DOHH2 (cell line): ENCODE data around the gene GTF2A1.

Source experiments
- H3F3A ChIP-seq: fragments of 200-600 bp; sonication (generic), shearing (Covaris generic); 2 replicates; pipeline ENCODE4 v1.6.0; 2016; ENCODE audit warnings: antibody characterized with exemption, mild to moderate bottlenecking; ENCODE audit not compliant: control insufficient read depth, insufficient read depth
- H3K27ac ChIP-seq: fragments of 200-600 bp; sonication (generic); 2 replicates; pipeline ENCODE4 v1.5.1; 2014; ENCODE audit warnings: low read depth, mild to moderate bottlenecking, low read length, moderate library complexity
- H3K27me3 ChIP-seq: fragments of 200-600 bp; sonication (generic); 2 replicates; pipeline ENCODE4 v1.6.1; 2014; ENCODE audit warnings: mild to moderate bottlenecking, low read length, mixed read lengths; ENCODE audit not compliant: control insufficient read depth
- H3K36me3 ChIP-seq: fragments of 200-600 bp; sonication (generic); 2 replicates; pipeline ENCODE4 v1.6.1; 2014; ENCODE audit warnings: mild to moderate bottlenecking, low read length, moderate library complexity, mixed read lengths; ENCODE audit not compliant: control insufficient read depth
- H3K4me1 ChIP-seq: fragments of 200-600 bp; sonication (generic); 2 replicates; pipeline ENCODE4 v1.6.1; 2014; ENCODE audit warnings: mild to moderate bottlenecking, low read length, mixed read lengths; ENCODE audit not compliant: control insufficient read depth
- H3K4me2 ChIP-seq: fragments of 200-600 bp; sonication (generic); 2 replicates; pipeline ENCODE4 v1.6.0; 2014; ENCODE audit warnings: mild to moderate bottlenecking, low read length, moderate library complexity
- H3K4me3 ChIP-seq: fragments of 200-600 bp; sonication (generic); 2 replicates; pipeline ENCODE4 v1.5.1; 2014; ENCODE audit warnings: mild to moderate bottlenecking, low read length, mixed read lengths
- H3K79me2 ChIP-seq: fragments of 200-600 bp; sonication (generic); 2 replicates; pipeline ENCODE4 v1.6.1; 2014; ENCODE audit warnings: mild to moderate bottlenecking, low read length, mixed read lengths; ENCODE audit not compliant: control insufficient read depth
- H3K9me2 ChIP-seq: fragments of 200-600 bp; sonication (generic); replicated peaks from 2 replicates; pipeline ENCODE4 v1.6.1; 2014; ENCODE audit warnings: mild to moderate bottlenecking, low read length, mixed read lengths; ENCODE audit not compliant: control insufficient read depth
- H3K9me3 ChIP-seq: fragments of 200-600 bp; sonication (generic); 2 replicates; pipeline ENCODE4 v1.6.1; 2014; ENCODE audit warnings: antibody characterized with exemption, low read length, mixed read lengths; ENCODE audit not compliant: control insufficient read depth, insufficient read depth
- H4K20me1 ChIP-seq: fragments of 200-600 bp; sonication (generic); 2 replicates; pipeline ENCODE4 v1.6.0; 2014; ENCODE audit warnings: low read depth, mild to moderate bottlenecking, antibody characterized with exemption, low read length, moderate library complexity; ENCODE audit not compliant: control insufficient read depth, insufficient read depth
- EZH2phosphoT487 ChIP-seq: fragments of 200-600 bp; sonication (generic); IDR thresholded peaks from 2 replicates; pipeline ENCODE4 v1.6.1; 2017; ENCODE audit warnings: borderline replicate concordance, mild to moderate bottlenecking, antibody characterized with exemption, low read length, moderate library complexity, mixed read lengths
- TF ChIP-seq, protein P1 (sequence below): fragments of 200-600 bp; sonication (generic); IDR thresholded peaks from one replicate; pipeline ENCODE4 v1.5.1; 2014; ENCODE audit warnings: antibody characterized with exemption, mild to moderate bottlenecking, low read depth, low read length; ENCODE audit not compliant: poor library complexity, severe bottlenecking

The GTF2A1 gene

GRCh38 chr14:81209167-81209836 is 11.5 kb downstream of the GTF2A1 start:
- TF ChIP-seq, protein P1, sequence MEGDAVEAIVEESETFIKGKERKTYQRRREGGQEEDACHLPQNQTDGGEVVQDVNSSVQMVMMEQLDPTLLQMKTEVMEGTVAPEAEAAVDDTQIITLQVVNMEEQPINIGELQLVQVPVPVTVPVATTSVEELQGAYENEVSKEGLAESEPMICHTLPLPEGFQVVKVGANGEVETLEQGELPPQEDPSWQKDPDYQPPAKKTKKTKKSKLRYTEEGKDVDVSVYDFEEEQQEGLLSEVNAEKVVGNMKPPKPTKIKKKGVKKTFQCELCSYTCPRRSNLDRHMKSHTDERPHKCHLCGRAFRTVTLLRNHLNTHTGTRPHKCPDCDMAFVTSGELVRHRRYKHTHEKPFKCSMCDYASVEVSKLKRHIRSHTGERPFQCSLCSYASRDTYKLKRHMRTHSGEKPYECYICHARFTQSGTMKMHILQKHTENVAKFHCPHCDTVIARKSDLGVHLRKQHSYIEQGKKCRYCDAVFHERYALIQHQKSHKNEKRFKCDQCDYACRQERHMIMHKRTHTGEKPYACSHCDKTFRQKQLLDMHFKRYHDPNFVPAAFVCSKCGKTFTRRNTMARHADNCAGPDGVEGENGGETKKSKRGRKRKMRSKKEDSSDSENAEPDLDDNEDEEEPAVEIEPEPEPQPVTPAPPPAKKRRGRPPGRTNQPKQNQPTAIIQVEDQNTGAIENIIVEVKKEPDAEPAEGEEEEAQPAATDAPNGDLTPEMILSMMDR: no peak
- TF ChIP-seq EZH2phosphoT487: no peak
- peak overlapping the region; percentile 38 for H3K4me2 ChIP-seq
- H3K27ac ChIP-seq: peak overlapping the region; percentile 23; the same call in 1 of the 2 replicates
- no peaks in the 10 kb centered on the region for H3K27me3 ChIP-seq
- no peaks in the 10 kb centered on the region for H3K9me3 ChIP-seq
- H3F3A ChIP-seq: no peaks in the 10 kb centered on the region; the same call in 1 of the 2 replicates
- no peaks in the 10 kb centered on the region for H4K20me1 ChIP-seq
- peaks cover 95% of the 10 kb centered on the region for H3K36me3 ChIP-seq
- H3K9me2 ChIP-seq: no peaks in the 10 kb centered on the region
- H3K4me1 ChIP-seq: peaks cover 39% of the 10 kb centered on the region
- H3K79me2 ChIP-seq: peaks cover 96% of the 10 kb centered on the region
- H3K4me3 ChIP-seq: peak overlapping the region; percentile 43

- H3K27ac ChIP-seq: no peak overlapping the region
- no peak overlapping the region for H3K4me3 ChIP-seq
- no peaks in the 10 kb centered on the region for H3K9me3 ChIP-seq
- no peaks in the 10 kb centered on the region for H3K9me2 ChIP-seq
- H3K27me3 ChIP-seq: no peaks in the 10 kb centered on the region
- peaks cover 5% of the 10 kb centered on the region for H3F3A ChIP-seq
- no peaks in the 10 kb centered on the region for H4K20me1 ChIP-seq
- TF ChIP-seq, protein P1: no peak
- TF ChIP-seq EZH2phosphoT487: no peak
- peaks cover 39% of the 10 kb centered on the region for H3K4me1 ChIP-seq
- H3K4me2 ChIP-seq: no peak overlapping the region
- peaks cover 95% of the 10 kb centered on the region for H3K36me3 ChIP-seq
- peaks cover 91% of the 10 kb centered on the region for H3K79me2 ChIP-seq
These were observed 12.3 kb downstream of the GTF2A1 start for GRCh38 chr14:81208489-81208888.

DNA sequence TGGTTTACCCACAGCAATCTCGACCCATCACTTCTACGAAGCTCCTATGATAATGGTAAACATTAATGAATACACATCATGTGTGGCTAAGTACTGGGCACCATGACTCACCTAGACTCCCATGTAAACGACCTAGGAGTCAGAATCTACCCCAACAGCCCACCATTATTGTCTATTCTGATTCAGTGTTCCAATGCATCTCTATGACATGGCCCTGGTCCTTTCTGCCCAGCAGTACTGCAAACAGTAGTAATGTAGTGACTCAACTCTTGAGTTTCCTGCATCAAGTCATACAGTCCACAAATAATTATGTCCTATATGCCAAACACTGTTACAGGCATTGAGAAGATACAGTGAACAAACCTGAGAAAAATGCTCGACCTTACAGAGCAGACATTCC is 14.6 kb downstream of the GTF2A1 start:
- Histone ChIP-seq H3K4me1 (peaks cover 24% of the 10 kb centered on the region), H3F3A (peaks cover 5% of the 10 kb centered on the region; the same call in 1 of the 2 replicates), H3K9me3 (no peaks in the 10 kb centered on the region), H4K20me1 (no peaks in the 10 kb centered on the region; the same call in 1 of the 2 replicates), H3K79me2 (peaks cover 78% of the 10 kb centered on the region), H3K4me3 (no peak overlapping the region), H3K27me3 (no peaks in the 10 kb centered on the region), H3K36me3 (peaks cover 97% of the 10 kb centered on the region), H3K27ac (no peak overlapping the region), H3K9me2 (no peaks in the 10 kb centered on the region), H3K4me2 (no peak overlapping the region)
- TF ChIP-seq, protein P1: no peak
- TF ChIP-seq EZH2phosphoT487: no peak
